UCSD-AML1 (cell line): Measurements from ENCODE around the gene SPRYD3.
A peak's percentile ranks its signal among the peaks of the same experiment; 100 is the strongest.

Experiments used
- DNase-seq: peaks from one replicate; lab custom pipeline; 2025; ENCODE audit not compliant: unreplicated experiment; lab: John Stamatoyannopoulos, UW

SPRYD3 gene

GRCh38 chr12:53052419-53053217 lies 26.6 kb downstream of the SPRYD3 start:
- DNase-seq: no peak

GRCh38 chr12:53051881-53052412 lies 27.2 kb downstream of the SPRYD3 start:
- DNase-seq: no peak

- DNase-seq: no peak
These were observed 27.9 kb downstream of the SPRYD3 start for GRCh38 chr12:53051058-53051880.

- DNase-seq: no peak
These were observed 28.6 kb downstream of the SPRYD3 start for GRCh38 chr12:53050426-53051057.

GRCh38 chr12:53049571-53050318 lies 29.4 kb downstream of the SPRYD3 start, which contains the start of gene TNS2:
TSS of gene TNS2 (plus strand) at chr12:53050065. CDS start at chr12:53050186, 121 bp downstream.
- peak; percentile 70 for DNase-seq

GRCh38 chr12:53048780-53049401 lies 30.3 kb downstream of the SPRYD3 start:
- no peak for DNase-seq

- peak; percentile 42 for DNase-seq
These were observed 31.0 kb downstream of the SPRYD3 start for GRCh38 chr12:53048033-53048779.

- peak; percentile 81 for DNase-seq
These were observed 31.8 kb downstream of the SPRYD3 start for GRCh38 chr12:53047221-53048032.

- DNase-seq: peak; percentile 81
These were observed 32.5 kb downstream of the SPRYD3 start for GRCh38 chr12:53046655-53047220.

GRCh38 chr12:53045696-53046045 lies 33.5 kb downstream of the SPRYD3 start:
- DNase-seq: no peak

GRCh38 chr12:53044896-53045695 lies 34.1 kb downstream of the SPRYD3 start:
- no peak for DNase-seq

GRCh38 chr12:53044052-53044581 lies 35.1 kb downstream of the SPRYD3 start:
- no peak for DNase-seq

- DNase-seq: no peak
These were observed 36.4 kb downstream of the SPRYD3 start for GRCh38 chr12:53042607-53043454.

GRCh38 chr12:53039851-53040250 lies 39.3 kb downstream of the SPRYD3 start:
- no peak for DNase-seq

- DNase-seq: no peak
These were observed 42.4 kb downstream of the SPRYD3 start for GRCh38 chr12:53036802-53037201.

GRCh38 chr12:53034459-53034858 lies 44.7 kb downstream of the SPRYD3 start:
- DNase-seq: no peak
